Coronary artery (tissue), 2 donors: ENCODE data around the gene TMEM81.

Experiments
- DNase-seq: peaks from one replicate; pipeline ENCODE4 v3.0.0-alpha.2; 2017; ENCODE audit warnings: low spot score
- H3K27ac ChIP-seq, 2 donors: fragments of 200-600 bp; sonication (generic); one replicate each; pipeline ENCODE4 v1.5.1; 2016 to 2019
- H3K4me3 ChIP-seq: fragments of 200-600 bp; sonication (generic); 2 replicates; pipeline ENCODE4 v1.5.1; 2016; ENCODE audit warnings: mild to moderate bottlenecking, moderate library complexity
- CTCF ChIP-seq: fragments of 200-600 bp; sonication (generic); IDR thresholded peaks from one replicate; pipeline ENCODE4 v1.5.1; 2019; ENCODE audit warnings: antibody characterized with exemption

Gene TMEM81

GRCh38 chr1:205102404-205102803, 18.1 kb upstream of the TMEM81 start:
- Histone ChIP-seq H3K27ac (no peak overlapping the region), H3K4me3 (no peak overlapping the region)
- no peak for TF ChIP-seq CTCF
- DNase-seq: no peak

- no peak for TF ChIP-seq CTCF
- no peak for DNase-seq
Measured at GRCh38 chr1:205098242-205098641, 14.0 kb upstream of the TMEM81 start.

GRCh38 chr1:205095422-205095821, 11.2 kb upstream of the TMEM81 start:
- no peak for TF ChIP-seq CTCF
- Histone ChIP-seq H3K27ac (no peak overlapping the region), H3K4me3 (no peak overlapping the region)
- DNase-seq: no peak

More at GRCh38 chr1:205098242-205098641, 14.0 kb upstream of the TMEM81 start:
- Histone ChIP-seq H3K4me3 (no peak overlapping the region), H3K27ac (no peak overlapping the region)

GRCh38 chr1:205091043-205091740, 6.9 kb upstream of the TMEM81 start:
- Histone ChIP-seq H3K27ac (no peak overlapping the region), H3K4me3 (no peak overlapping the region)
- TF ChIP-seq CTCF: no peak

GRCh38 chr1:205088341-205088740, 4.1 kb upstream of the TMEM81 start:
- TF ChIP-seq CTCF: no peak
- DNase-seq: no peak
- Histone ChIP-seq H3K4me3 (no peak overlapping the region), H3K27ac (no peak overlapping the region)

More at GRCh38 chr1:205091043-205091740, 6.9 kb upstream of the TMEM81 start:
- no peak for DNase-seq

DNA sequence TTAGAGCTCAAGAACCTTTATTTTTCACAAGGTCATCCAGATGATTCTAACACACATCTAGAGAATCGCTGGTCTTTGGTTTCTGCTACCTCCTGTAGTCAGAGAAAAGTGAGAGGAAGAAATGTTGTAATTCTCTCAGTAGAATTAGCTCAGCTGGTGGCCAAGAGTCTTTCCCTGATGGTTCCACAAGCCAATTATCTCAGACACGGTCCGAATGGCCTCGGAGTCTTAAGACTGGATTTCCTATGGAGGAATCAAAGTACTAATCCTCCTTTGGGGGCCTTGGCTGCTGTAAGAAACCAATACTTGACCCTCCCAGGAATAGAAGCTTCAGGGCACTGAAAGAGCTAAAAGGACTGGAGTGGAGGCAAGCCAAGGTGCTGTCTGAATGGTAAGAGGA, 1.8 kb downstream of the TMEM81 start:
- H3K27ac ChIP-seq: no peak overlapping the region
- no peak overlapping the region for H3K4me3 ChIP-seq
- no peak for DNase-seq
- TF ChIP-seq CTCF: no peak

GRCh38 chr1:205077934-205078311, 6.3 kb downstream of the TMEM81 start:
- H3K4me3 ChIP-seq: no peak overlapping the region
- no peak overlapping the region for H3K27ac ChIP-seq
- DNase-seq: no peak
- no peak for TF ChIP-seq CTCF
